SH-SY5Y (cell line): ENCODE measurements around the gene LLGL2.

Experiments
- GATA2 ChIP-seq: IDR thresholded peaks from 2 replicates; pipeline ENCODE4 v1.6.1; 2011; ENCODE audit warnings: mild to moderate bottlenecking, low read depth, low read length
- GATA3 ChIP-seq: IDR thresholded peaks from 2 replicates; pipeline ENCODE4 v1.6.1; 2011; ENCODE audit warnings: low read depth, mild to moderate bottlenecking, low read length, moderate library complexity

LLGL2 gene, protein sequence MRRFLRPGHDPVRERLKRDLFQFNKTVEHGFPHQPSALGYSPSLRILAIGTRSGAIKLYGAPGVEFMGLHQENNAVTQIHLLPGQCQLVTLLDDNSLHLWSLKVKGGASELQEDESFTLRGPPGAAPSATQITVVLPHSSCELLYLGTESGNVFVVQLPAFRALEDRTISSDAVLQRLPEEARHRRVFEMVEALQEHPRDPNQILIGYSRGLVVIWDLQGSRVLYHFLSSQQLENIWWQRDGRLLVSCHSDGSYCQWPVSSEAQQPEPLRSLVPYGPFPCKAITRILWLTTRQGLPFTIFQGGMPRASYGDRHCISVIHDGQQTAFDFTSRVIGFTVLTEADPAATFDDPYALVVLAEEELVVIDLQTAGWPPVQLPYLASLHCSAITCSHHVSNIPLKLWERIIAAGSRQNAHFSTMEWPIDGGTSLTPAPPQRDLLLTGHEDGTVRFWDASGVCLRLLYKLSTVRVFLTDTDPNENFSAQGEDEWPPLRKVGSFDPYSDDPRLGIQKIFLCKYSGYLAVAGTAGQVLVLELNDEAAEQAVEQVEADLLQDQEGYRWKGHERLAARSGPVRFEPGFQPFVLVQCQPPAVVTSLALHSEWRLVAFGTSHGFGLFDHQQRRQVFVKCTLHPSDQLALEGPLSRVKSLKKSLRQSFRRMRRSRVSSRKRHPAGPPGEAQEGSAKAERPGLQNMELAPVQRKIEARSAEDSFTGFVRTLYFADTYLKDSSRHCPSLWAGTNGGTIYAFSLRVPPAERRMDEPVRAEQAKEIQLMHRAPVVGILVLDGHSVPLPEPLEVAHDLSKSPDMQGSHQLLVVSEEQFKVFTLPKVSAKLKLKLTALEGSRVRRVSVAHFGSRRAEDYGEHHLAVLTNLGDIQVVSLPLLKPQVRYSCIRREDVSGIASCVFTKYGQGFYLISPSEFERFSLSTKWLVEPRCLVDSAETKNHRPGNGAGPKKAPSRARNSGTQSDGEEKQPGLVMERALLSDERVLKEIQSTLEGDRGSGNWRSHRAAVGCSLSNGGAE

DNA sequence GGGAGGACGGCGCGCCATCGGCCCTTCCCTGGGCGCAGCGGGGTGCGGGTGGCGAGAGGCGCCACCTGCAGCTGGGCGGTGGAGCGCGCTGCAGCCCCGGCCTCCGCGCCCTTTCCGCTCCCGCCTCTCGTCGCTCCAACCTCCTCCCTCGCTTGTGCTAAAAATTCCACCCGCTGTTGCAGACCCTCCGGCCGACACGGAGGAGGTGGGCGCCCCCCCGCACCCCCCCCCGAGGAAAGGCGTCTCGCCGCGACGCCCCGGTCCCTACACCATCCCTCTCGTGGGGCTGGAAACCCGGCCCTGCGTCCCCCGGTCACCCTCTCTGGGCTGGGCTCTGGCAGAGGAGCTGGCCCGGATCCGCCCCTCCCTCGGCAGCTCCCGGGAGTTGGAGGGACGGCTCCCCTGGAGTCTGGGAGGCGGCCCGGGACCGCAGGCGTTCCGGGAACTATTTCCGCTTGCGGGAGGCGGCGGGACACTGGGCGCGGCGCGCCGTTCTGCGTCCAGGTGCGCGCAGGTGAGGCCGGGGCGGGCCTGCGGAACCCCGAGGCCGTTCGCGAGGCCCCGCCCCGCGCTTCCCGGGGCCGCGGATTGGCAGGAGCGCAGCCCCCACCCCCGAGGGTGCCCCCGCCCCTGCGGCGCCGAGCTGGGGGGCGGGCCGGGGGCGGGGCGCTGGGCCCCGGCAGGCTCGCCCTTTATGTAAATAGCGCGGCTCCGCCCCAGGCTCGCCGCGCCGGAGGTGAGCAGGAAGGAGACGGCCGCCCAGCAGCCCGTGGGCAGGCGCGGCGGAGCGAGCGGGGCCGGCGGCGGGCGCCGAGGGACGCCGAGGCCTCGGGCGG lies at the start of gene LLGL2:
Gene LLGL2, plus strand, starts transcription at position 728 of the 836 bp plus-strand sequence. CDS start 17,730 bp downstream, outside the sequence.
- TF ChIP-seq GATA2: no peak
- TF ChIP-seq GATA3: no peak

DNA sequence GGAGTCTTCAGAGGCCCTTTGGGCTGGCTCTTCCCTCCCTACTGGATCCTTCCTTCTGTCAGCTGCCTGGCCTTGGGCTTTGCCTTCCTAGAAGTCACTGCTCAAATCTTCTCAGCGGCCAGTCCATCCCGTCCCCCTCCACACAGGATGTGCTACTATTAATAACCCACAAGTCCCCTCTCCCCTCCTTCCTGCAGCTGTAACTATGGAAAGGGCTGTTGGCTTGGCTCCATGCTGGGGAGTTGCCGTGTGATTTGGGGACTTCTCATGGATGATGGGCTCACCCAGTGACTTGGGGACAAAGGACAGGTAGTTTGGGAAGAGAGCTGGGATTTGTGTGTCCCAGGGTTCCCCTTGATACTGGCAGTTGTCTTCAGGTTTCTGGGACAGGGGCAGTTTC lies 49.6 kb upstream of the LLGL2 start:
- TF ChIP-seq GATA3 (no peak), GATA2 (no peak)

DNA sequence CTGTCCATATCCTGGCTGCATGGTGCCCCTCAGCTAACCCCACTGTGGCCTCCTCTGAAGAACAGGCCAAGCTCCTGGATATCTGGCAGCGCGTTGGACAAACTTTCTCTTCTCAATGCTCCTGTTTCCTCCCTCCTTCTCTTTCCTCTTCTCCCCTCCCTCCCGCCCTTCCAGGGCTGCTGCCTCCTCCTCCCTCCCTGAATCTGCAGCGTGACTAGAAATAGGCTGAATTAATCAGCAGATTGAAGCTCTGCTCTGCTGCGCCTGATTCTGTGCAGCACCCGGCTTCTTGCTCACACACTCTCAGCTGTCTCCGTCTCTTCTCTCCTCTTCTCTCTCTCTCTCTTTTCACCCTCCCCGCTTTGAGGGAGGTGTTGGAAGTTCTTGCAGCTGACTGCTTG lies 49.2 kb upstream of the LLGL2 start:
- TF ChIP-seq GATA2 (no peak), GATA3 (no peak)

DNA sequence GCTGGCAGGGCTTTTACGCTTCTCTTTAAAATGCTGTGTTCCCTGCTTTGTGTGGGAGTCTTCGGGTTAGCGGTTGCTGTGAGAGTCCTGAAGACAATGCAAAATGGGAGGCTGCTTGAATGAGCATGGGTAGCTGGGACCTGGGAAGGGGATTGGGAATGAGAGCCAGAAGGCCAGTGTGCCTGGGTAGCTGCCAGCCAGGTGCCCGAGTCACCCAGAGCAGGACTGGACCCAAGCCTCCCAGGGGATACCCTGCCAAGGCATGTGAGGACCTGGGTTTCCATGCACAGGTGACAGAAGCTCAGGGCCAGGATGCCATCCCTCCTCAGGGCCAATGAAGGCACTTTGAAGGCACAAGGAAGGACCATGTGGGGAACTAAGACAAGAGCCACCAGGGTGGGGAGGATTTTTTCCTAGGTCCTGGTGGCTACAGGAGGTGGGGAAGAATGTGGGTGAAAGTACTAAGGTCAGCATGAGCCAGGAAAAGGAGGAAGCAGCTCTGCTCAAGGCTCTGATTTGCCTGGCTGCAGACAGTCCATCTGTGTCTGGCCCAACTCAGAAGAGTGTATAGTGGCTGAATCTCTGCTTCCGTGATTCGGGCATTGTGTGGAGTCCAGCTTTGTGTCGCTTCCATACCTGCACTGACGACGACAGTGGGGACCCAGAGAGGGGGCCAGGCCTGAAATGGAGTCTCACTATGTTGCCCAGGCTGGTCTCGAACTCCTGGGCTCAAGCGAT lies 48.6 kb upstream of the LLGL2 start:
- no peak for TF ChIP-seq GATA2
- no peak for TF ChIP-seq GATA3

DNA sequence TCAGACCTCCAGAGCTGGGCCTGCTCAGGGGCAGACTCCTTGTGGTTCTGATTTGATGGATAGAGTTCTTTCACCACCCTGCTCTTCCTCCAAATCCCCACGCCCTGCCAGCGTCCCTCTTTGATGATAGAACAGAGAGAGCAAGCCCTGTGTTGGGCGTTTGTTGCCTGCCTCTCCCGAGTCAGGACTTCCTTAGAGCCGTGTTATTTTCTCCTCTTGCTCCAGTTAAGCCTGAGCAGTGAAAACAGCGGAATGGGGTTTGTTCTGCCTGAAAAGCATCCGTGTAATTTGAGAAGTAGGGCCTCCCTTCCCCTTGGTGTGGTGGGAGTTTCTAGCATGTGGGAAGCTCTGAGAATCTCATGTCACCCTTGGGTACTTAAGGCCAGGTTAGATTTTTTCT lies 47.0 kb upstream of the LLGL2 start:
- TF ChIP-seq GATA2: no peak
- TF ChIP-seq GATA3: no peak

DNA sequence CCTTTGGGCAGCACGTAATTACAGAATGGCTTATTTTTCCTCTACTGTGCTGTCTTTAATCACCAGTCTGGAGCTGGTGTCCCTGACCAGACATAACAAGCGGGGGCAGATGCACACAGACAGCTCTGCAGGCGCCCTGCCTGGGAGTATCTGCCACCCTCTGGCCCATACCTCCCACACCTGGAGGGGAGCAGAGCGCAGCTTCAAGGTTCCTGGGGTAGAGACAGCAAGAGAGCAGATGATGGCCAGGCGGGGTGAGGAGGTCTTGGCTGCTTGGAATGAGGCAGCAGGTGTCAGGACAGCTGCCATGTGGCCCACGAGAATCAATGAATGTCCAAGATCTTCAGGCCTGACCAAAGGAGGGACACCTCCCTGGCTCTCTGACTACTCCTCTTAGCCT lies 45.2 kb upstream of the LLGL2 start:
- no peak for TF ChIP-seq GATA3

DNA sequence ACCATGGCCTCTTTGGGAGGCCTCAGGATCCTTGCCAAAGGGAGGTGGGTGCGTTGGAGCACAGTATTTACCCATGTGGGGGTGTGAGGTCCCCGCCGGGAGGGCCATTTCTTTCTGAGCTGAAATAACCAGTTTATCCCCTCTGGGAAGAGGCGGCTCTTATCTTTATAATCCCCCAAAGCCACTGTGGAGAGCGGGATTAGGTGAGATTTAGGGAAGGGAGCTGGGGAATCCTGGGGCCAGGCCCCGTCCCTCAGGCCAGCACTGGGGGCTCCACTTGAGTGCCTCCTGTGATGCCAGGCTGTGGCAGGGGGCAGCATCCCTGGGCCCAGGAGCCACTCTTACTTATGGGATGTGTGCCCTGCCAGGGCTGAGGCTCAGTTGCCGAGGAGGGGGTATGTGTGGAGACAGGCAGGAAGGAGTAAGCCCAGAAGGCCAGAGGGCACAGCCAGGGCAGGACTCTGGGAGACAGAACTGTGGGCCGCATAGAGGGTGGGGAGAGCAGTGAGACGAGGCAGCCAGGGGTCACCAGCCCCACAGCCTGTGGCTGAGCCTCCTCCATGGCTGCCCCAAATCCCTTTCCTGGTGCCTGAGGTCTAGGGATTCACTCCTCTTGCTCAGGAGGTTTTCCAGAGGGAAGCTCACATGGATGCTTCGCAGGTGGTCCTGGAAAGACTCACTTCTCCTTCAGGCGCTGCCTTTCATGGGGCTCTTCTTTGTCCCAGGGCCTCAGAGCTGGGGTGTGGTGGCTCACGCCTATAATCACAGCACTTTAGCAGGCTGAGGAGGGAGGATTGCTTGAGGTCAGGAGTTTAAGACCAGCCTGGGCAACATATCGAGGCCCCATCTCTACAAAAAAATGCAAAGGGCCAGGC lies 44.1 kb upstream of the LLGL2 start:
- TF ChIP-seq GATA2 (no peak), GATA3 (no peak)

DNA sequence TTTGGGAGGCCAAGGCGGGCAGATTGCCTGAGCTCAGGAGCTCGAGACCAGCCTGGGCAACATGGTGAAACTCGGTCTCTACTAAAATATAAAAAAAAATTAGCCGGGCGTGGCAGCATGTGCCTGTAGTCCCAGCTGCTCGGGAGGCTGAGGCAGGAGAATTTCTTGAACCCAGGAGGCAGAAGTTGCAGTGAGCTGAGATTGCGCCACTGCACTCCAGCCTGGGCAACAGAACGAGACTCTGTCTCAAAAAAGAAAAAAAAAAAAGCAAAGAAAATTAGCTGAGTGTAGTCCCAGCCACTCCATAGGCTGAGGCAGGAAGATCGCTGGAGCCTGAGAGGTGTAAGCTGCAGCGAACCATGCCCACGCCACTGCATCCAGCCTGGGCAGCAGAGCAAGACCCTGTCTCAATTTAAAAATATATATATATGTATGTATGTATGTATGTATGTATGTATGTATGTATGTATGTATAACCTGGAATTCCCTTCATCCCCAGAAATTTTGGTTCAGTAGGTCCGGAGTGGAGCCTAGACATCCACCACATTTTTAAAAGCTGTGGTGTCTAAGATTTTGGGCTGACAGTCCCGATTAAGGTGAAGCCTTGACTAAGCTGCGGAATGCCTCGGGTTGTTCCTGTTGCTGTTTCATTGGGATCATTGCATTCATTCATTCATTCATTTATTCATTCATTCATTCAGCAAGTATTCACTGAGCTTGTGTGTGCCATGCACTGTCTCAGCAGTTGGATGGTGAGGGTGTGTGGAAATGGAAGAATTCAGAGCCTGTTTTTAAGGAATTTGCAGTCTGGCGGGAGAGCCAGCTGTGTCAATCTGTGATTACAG lies 43.2 kb upstream of the LLGL2 start:
- TF ChIP-seq GATA2 (no peak), GATA3 (no peak)

DNA sequence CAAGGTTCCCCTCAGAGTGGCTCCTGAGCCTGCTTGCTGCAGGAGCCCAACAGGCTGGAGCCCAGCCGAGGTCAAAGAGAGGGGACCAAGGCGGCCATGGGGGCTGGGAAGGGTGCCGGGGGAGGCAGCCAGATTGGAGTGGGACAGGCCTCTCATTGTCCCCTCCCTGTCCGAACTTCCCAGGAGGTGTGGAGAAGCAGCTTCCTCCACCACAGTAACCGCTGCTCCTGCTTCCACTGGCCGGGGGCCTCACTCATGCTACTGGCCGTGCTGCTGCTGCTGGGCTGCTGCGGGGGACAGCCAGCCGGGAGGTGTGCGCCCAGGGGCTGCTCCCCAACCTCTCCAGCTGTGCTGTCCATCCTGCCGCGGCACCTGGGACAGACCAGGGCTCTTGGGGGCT lies 39.8 kb upstream of the LLGL2 start:
- TF ChIP-seq GATA3 (no peak), GATA2 (no peak)

DNA sequence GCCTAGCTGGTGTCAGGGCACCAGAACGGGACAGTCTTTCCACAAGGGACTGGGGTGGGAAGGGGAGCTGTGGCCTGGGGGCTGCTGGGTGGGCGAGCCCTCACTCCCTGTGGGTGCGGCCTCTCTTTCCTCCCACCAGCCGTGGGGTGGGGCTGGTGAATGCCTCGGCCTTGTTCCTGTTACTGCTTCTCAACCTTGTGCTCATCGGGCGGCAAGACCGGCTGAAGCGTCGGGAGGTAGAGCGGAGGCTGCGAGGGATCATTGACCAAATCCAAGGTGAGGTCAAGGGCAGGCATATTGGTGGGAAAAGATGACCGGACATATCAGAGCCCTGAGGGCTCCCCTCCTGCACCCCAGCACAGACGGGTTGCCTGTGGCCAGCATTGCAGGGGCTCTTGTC lies 39.3 kb upstream of the LLGL2 start:
- TF ChIP-seq GATA2 (no peak), GATA3 (no peak)

DNA sequence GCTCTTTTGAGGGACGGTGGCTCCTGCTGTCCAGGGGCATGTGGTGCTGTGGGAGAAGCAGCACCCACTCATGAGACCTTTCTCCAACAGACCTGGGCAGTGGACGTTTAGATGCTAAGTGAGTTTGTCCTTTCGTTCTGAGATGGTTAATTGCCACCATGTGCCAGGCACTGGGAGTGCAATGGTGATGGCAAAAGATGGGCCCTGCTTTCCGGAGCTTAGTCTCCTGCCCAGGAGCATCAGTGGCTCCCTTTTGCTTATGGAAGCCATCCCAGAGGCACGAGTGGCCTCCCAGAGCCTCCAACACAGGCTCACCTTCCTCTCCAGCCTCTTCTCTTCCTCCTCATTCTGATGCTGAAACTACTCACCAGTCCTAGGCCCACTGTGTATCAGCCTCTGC lies 38.5 kb upstream of the LLGL2 start:
- TF ChIP-seq GATA2: no peak
- TF ChIP-seq GATA3: no peak

DNA sequence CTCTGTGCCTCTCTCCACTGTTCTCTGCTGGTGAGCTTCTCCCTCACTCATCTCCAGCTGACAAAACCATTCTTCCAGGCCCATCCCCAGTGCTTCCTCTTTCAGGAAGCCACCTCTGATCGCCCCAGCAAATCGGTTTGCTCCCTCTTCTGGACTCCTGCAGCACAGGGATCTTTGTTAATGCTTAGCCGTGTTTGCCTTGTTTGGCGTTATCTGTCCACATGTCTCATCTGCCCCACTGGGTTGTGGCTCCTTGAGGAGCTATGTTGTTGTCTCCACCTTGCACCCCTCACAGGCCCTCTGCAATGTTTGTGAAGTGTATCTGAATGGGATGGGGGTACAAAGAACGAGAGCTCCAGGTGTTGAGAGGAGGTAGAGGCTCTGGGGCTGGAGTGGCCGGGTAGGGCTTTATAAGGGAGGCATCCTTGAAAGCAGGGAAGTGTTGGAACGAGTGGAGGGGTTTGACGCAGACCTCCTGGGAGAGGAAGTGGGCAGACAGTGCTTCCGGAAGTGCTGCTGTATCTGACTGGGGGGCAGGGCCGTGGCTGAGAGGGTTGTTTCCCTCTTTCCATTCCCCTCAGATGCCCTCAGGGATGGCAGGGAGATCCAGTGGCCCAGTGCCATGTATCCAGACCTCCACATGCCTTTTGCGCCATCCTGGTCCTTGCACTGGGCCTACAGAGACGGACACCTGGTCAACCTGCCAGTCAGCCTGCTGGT lies 38.0 kb upstream of the LLGL2 start:
- TF ChIP-seq GATA3: no peak
- TF ChIP-seq GATA2: no peak
